22Rv1 (cell line): Measurements from ENCODE around the gene PTCD3.

Source experiments
- H3K27ac ChIP-seq: fragments of 450-650 bp; 2 replicates; pipeline ENCODE4 v1.5.1; 2017
- CTCF ChIP-seq: fragments of 450-650 bp; IDR thresholded peaks from 2 replicates; pipeline ENCODE4 v1.5.1; 2017; ENCODE audit warnings: mild to moderate bottlenecking
- ZFX ChIP-seq: fragments of 450-650 bp; IDR thresholded peaks from 2 replicates; pipeline ENCODE4 v1.6.1; 2017; ENCODE audit warnings: antibody characterized with exemption, borderline replicate concordance

Gene PTCD3

GRCh38 chr2:86170449-86170848 is 64.4 kb downstream of the PTCD3 start:
- TF ChIP-seq ZFX (no peak), CTCF (no peak)
- H3K27ac ChIP-seq, result no peak overlapping the region

- no peak for TF ChIP-seq ZFX
- TF ChIP-seq CTCF, result no peak
- no peak overlapping the region for H3K27ac ChIP-seq
Measured at GRCh38 chr2:86171295-86171694, 65.3 kb downstream of the PTCD3 start.

- TF ChIP-seq ZFX (no peak), CTCF (no peak)
- H3K27ac ChIP-seq, result no peak overlapping the region
Measured at GRCh38 chr2:86172610-86173009, 66.6 kb downstream of the PTCD3 start.

GRCh38 chr2:86174445-86174844 is 68.4 kb downstream of the PTCD3 start:
- TF ChIP-seq ZFX, result no peak
- no peak for TF ChIP-seq CTCF
- no peak overlapping the region for H3K27ac ChIP-seq

GRCh38 chr2:86175828-86176227 is 69.8 kb downstream of the PTCD3 start:
- no peak for TF ChIP-seq ZFX
- TF ChIP-seq CTCF, result no peak
- H3K27ac ChIP-seq, result no peak overlapping the region

- TF ChIP-seq CTCF, result no peak
- TF ChIP-seq ZFX, result no peak
- H3K27ac ChIP-seq, result no peak overlapping the region
Measured at GRCh38 chr2:86176597-86176996, 70.6 kb downstream of the PTCD3 start.

- H3K27ac ChIP-seq, result no peak overlapping the region
Measured at GRCh38 chr2:86185517-86186212, 79.6 kb downstream of the PTCD3 start.

More at GRCh38 chr2:86185517-86186212, 79.6 kb downstream of the PTCD3 start:
- TF ChIP-seq ZFX (no peak), CTCF (no peak)
